Smooth muscle cell (in vitro differentiated cells): ENCODE measurements around the gene TMEM106A. TPM values are rescaled to one million over a fixed set of nuclear protein-coding genes. Genes with fewer than 3 reads are reported as not detected.
"Not testable (repeated sequence)": the region's sequence is repeated elsewhere in the genome, so short reads cannot be mapped to it uniquely, and the experiment has no call there.

Source experiments
- DNase-seq: peaks from one replicate; lab custom pipeline; 2025; ENCODE audit not compliant: unreplicated experiment; lab: John Stamatoyannopoulos, UW
- H2AFZ ChIP-seq: fragments of 200-600 bp; sonication (generic); 2 replicates; pipeline ENCODE4 v1.6.0; 2016; ENCODE audit warnings: antibody characterized with exemption, low read depth, mild to moderate bottlenecking
- H3F3A ChIP-seq: fragments of 200-600 bp; sonication (generic); 2 replicates; pipeline ENCODE4 v1.6.0; 2017; ENCODE audit warnings: antibody characterized with exemption, low read depth
- H3K27ac ChIP-seq: fragments of 200-600 bp; sonication (generic); 2 replicates; pipeline ENCODE4 v1.5.1; 2016; ENCODE audit warnings: low read depth, mild to moderate bottlenecking
- H3K27me3 ChIP-seq: fragments of 200-600 bp; sonication (generic); 2 replicates; pipeline ENCODE4 v1.6.1; 2016; ENCODE audit warnings: low read depth, mild to moderate bottlenecking
- H3K36me3 ChIP-seq: fragments of 200-600 bp; sonication (generic); 2 replicates; pipeline ENCODE4 v1.5.1; 2016; ENCODE audit warnings: low read depth
- H3K4me1 ChIP-seq: fragments of 200-600 bp; sonication (generic); 2 replicates; pipeline ENCODE4 v1.5.1; 2016; ENCODE audit warnings: low read depth
- H3K4me2 ChIP-seq: fragments of 200-600 bp; sonication (generic); 2 replicates; pipeline ENCODE4 v1.6.0; 2016; ENCODE audit warnings: mild to moderate bottlenecking
- H3K4me3 ChIP-seq: fragments of 200-600 bp; sonication (generic); 2 replicates; pipeline ENCODE4 v1.5.1; 2016; ENCODE audit warnings: mild to moderate bottlenecking
- H3K79me2 ChIP-seq: fragments of 200-600 bp; sonication (generic); 2 replicates; pipeline ENCODE4 v1.6.0; 2016; ENCODE audit warnings: low read depth, mild to moderate bottlenecking
- H3K9ac ChIP-seq: fragments of 200-600 bp; sonication (generic); 2 replicates; pipeline ENCODE4 v1.6.0; 2016; ENCODE audit warnings: low read depth
- H3K9me3 ChIP-seq: fragments of 200-600 bp; sonication (generic); replicated peaks from 2 replicates; pipeline ENCODE4 v1.5.1; 2016; ENCODE audit warnings: low read depth
- H4K20me1 ChIP-seq: fragments of 200-600 bp; sonication (generic); 2 replicates; pipeline ENCODE4 v1.6.0; 2016; ENCODE audit warnings: low read depth
- WGBS: methylation state at CpG from one replicate; pipeline ENCODE4 v1.1.7; 2016; ENCODE audit warnings: low lambda C conversion rate; 5-methylcytosine and 5-hydroxymethylcytosine counted together
- polyA plus RNA-seq: library from polyadenylated mRNA; unstranded; fragments of >200 nt; fragmentation: Nextera tagmentation; extraction: Ambion mirVana; gene quantifications from 2 replicates; pipeline ENCODE4 v1.2.1, GENCODE V29; 2016
- total RNA-seq: library from RNA; depleted of rRNA; stranded (reverse); fragments of >200 nt; gene quantifications from 2 replicates; pipeline ENCODE4 v1.2.3, GENCODE V29; 2014
- TF ChIP-seq, protein P1 (sequence below): fragments of 200-600 bp; sonication (generic); IDR thresholded peaks from 2 replicates; pipeline ENCODE4 v1.5.1; 2017; ENCODE audit warnings: borderline replicate concordance, mild to moderate bottlenecking, antibody characterized with exemption; ENCODE audit not compliant: insufficient read depth, poor library complexity, severe bottlenecking

Gene TMEM106A
- total and polyA plus RNA-seq, 2 experiments from 2014 or later = 4.6 to 5.8 TPM

DNA sequence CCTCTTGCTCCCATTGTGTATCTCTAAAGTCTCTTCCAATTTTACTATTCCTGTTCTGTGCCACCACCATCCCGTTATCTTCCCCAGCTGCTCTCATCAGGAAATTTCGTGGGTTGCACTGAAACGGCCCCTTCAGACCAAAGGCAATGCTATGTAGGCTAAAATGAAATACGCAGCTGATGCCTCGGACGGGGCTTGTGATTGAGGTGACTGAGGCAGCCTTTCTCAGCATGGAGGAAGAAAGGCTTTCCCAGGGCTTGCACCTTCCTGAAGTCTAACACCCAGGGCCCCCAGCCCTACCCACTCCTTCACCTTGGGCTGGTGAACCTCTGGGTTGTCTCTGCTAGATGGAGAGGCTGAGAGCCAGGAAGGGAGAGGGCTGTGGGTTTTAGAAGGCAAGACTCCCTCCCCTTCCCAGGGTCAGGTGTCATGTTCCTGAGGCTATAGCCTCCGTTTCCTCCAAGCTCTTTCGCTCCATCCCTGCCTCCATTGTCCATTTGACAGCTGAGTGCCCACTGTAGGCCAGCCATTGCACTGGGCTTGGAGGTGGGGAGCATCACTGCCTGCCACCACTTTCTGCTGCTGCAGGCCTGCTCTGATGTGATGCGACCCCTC, 8.9 kb downstream of the TMEM106A start:
- Histone ChIP-seq H3K27ac (no peak overlapping the region), H4K20me1 (no peaks in the 10 kb centered on the region), H2AFZ (no peak overlapping the region), H3K4me2 (no peak overlapping the region), H3K4me1 (no peaks in the 10 kb centered on the region), H3K9me3 (no peaks in the 10 kb centered on the region), H3K27me3 (no peaks in the 10 kb centered on the region), H3F3A (no peaks in the 10 kb centered on the region), H3K4me3 (no peak overlapping the region), H3K36me3 (no peaks in the 10 kb centered on the region), H3K79me2 (no peaks in the 10 kb centered on the region), H3K9ac (no peak overlapping the region)
- DNase-seq = no peak
- 92% methylated on average over 9 of the region's 9 CpGs for WGBS
- TF ChIP-seq, protein P1, sequence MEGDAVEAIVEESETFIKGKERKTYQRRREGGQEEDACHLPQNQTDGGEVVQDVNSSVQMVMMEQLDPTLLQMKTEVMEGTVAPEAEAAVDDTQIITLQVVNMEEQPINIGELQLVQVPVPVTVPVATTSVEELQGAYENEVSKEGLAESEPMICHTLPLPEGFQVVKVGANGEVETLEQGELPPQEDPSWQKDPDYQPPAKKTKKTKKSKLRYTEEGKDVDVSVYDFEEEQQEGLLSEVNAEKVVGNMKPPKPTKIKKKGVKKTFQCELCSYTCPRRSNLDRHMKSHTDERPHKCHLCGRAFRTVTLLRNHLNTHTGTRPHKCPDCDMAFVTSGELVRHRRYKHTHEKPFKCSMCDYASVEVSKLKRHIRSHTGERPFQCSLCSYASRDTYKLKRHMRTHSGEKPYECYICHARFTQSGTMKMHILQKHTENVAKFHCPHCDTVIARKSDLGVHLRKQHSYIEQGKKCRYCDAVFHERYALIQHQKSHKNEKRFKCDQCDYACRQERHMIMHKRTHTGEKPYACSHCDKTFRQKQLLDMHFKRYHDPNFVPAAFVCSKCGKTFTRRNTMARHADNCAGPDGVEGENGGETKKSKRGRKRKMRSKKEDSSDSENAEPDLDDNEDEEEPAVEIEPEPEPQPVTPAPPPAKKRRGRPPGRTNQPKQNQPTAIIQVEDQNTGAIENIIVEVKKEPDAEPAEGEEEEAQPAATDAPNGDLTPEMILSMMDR = no peak

DNA sequence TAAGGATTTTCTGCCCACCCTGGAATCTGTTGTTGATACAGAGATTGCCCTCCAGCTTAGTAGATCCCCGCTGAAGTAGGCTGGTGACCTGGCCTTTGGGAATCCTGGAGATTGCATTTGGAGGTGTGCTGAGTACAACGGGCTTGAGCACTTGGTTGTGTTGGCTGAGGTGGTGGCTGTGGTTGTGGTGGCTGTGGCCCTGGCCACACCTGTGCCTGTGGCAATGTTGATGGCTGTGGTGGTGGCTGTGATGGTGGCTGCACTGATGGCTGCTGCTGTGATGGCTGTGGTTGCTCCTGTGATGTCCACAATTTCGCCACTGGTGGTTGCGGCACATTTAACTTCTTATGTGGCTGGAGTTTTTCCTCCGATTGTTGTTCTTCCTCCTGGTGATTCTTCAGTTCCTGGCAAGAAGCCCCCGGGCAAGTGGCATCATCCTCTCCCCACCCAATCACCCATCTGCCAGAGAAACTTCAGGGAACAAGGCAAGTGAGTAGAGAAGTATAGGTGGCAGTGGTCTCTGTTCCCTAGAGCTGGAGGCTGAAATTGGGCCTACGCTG, 12.6 kb downstream of the TMEM106A start:
- TF ChIP-seq, protein P1 = no peak
- Histone ChIP-seq H3K4me1 (no peaks in the 10 kb centered on the region), H3F3A (no peaks in the 10 kb centered on the region), H3K27ac (no peak overlapping the region), H4K20me1 (no peaks in the 10 kb centered on the region), H3K9me3 (no peaks in the 10 kb centered on the region), H3K27me3 (no peaks in the 10 kb centered on the region), H3K4me3 (no peak overlapping the region), H3K36me3 (no peaks in the 10 kb centered on the region), H2AFZ (no peak overlapping the region), H3K9ac (no peak overlapping the region), H3K79me2 (no peaks in the 10 kb centered on the region), H3K4me2 (no peak overlapping the region)
- DNase-seq = no peak
- WGBS = 97% methylated on average over 7 of the region's 7 CpGs

DNA sequence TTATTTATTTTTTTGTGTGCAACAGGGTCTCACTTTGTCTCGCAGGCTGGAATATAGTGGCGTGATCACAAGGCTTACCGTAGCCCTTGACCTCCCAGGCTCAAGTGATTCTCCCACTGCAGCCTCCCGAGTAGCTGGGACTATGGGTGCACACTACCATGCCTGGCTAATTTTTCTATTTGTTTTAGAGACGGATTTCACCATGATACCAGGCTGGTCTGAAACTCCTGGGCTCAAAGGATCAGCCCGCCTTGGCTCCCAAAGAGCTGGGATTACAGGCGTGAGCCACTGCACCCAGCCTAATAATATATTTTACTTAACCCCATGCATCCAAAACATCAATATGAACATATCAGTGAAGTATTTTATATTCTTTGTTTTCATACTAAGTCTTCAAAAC, 14.7 kb downstream of the TMEM106A start:
- H2AFZ ChIP-seq = no peak overlapping the region
- WGBS = 97% methylated on average over 7 of the region's 7 CpGs

DNA sequence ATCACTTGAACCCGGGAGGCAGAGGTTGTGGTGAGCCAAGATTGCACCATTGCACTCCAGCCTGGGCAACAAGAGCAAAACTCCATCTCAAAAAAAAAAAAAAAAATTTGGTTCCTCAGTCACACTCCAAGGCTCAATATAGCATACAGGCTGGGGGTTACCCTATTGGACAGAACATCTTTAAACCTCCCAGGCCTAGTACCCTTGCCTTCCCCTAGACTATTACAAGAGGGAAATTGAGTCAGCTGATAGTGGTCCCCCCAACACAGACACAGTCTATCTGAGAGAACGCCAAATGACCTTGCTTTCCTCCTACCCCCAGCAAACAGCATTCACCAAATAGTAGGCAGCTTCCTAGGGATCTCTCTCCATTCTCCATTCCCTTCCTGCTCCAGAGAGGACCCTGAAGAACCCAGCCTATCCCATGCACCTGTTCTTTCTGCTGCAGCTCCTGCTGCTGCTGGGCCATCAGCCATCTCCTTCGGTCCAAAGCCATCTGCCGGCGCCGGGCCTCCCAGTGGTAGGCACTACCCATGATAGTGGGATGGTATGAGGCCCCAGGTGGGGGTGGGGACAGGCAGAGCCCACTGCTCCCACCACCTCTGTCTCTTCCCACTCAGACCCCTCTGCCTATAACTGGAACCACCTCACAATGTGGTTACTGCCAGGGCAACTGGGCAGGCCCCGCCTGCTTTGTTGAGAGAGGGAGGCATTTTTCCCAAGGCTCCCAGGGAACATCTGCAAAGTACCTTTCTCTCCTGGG, 16.5 kb downstream of the TMEM106A start, which contains the start of gene CCDC200:
Gene CCDC200, minus strand, starts transcription at position 604 of the 763 bp plus-strand sequence. Its CDS starts 69 bp downstream, at position 535.
- not testable (repeated sequence) for DNase-seq, H3K79me2 ChIP-seq, H3K27me3 ChIP-seq, H3K9ac ChIP-seq, H3K9me3 ChIP-seq, H2AFZ ChIP-seq, H3K4me3 ChIP-seq, H3F3A ChIP-seq, H3K4me2 ChIP-seq, H3K36me3 ChIP-seq, H3K4me1 ChIP-seq, H4K20me1 ChIP-seq, H3K27ac ChIP-seq
- WGBS = no CpG with 5 or more reads among the region's 7 CpGs

More for the DNA sequence above, 14.7 kb downstream of the TMEM106A start:
- Histone ChIP-seq H3K9ac (no peak overlapping the region), H3K36me3 (no peaks in the 10 kb centered on the region), H3K27me3 (no peaks in the 10 kb centered on the region), H3K79me2 (no peaks in the 10 kb centered on the region), H3K4me1 (no peaks in the 10 kb centered on the region), H4K20me1 (no peaks in the 10 kb centered on the region), H3K9me3 (no peaks in the 10 kb centered on the region), H3K27ac (no peak overlapping the region), H3K4me2 (no peak overlapping the region), H3F3A (no peaks in the 10 kb centered on the region), H3K4me3 (no peak overlapping the region)
- TF ChIP-seq, protein P1 = no peak
- no peak for DNase-seq

DNA sequence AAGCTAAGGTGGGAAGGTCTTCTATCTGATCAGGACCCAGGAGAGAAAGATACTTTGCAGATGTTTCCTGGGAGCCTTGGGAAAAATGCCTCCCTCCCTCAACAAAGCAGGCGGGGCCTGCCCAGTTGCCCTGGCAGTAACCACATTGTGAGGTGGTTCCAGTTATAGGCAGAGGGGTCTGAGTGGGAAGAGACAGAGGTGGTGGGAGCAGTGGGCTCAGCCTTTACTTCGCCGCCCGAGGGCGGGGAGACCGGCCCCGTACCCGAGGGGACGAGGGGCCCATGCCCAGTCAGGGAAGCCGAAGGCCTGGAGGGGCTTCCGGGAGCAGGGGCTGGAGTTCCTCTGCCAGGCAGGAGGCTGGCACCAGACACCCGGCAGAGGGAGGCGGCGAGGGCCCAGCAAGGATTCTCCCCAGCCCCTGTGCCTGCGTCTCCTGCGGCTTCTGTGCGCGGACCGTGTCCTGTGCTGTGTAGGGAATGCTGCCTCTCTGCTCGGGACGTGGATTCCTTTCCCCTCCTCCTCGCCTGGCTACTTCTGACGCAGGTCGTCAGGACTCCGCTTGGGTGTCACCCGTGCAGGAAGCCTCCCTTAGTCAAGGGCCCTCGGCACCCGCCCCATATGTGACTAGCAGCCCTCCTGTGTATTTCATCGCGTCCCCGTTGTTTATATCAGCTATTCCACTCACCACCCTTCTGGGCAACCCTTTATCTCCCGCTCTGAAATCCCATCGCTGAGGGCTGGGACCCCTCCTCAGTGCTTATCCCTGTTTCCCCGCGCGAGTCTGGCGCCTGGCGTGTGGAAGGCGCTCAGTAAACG, 19.7 kb downstream of the TMEM106A start:
- H3K27me3 ChIP-seq, H3K27ac ChIP-seq, H3K4me3 ChIP-seq, H3K4me2 ChIP-seq, H3K4me1 ChIP-seq, H3K79me2 ChIP-seq, H3K9me3 ChIP-seq, H2AFZ ChIP-seq, H3K9ac ChIP-seq, DNase-seq, H4K20me1 ChIP-seq, H3K36me3 ChIP-seq, H3F3A ChIP-seq: not testable (repeated sequence)
- WGBS = 93% methylated on average over 22 of the region's 40 CpGs
